ENCODE results near the gene ABLIM2.

DNA sequence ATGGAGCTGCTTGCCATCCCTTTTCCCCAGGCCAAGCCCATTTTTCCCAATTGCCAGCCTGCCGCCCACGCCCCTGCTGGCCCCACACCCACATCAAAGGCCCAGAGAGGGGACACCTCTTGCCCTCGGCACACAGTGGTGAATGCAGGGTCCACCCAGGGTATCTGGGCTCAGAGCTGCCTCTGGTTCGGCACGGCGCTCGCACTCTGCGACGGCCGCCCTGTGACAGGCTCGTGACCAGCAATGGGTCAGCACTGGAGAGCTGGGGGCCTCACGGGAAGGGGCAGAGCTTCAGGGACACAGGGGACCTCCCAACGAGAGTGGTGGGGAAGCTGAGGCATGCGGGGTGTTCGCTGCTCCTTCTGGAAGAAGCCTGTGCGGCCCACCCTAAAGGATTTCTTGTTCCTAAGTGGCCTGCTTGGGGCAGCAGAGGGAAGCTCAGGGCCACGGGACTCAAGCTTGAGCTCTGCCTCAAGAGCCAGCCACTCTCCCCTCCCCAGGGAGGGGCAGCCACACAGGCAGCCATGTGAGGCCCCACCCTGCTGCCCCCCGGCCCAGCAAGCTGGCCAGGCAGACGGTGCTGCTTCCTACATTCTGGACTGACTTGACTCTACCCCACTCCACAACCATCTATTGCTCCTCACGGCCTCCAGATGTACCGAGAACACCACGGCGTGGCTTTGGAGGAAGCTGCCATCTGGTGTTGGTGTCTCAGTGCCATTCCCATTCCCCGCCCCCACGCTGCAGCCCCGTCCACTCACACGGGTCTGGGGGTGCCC lies 73.7 kb downstream of the ABLIM2 start:
- TF ChIP-seq, protein P1, sequence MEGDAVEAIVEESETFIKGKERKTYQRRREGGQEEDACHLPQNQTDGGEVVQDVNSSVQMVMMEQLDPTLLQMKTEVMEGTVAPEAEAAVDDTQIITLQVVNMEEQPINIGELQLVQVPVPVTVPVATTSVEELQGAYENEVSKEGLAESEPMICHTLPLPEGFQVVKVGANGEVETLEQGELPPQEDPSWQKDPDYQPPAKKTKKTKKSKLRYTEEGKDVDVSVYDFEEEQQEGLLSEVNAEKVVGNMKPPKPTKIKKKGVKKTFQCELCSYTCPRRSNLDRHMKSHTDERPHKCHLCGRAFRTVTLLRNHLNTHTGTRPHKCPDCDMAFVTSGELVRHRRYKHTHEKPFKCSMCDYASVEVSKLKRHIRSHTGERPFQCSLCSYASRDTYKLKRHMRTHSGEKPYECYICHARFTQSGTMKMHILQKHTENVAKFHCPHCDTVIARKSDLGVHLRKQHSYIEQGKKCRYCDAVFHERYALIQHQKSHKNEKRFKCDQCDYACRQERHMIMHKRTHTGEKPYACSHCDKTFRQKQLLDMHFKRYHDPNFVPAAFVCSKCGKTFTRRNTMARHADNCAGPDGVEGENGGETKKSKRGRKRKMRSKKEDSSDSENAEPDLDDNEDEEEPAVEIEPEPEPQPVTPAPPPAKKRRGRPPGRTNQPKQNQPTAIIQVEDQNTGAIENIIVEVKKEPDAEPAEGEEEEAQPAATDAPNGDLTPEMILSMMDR (IDR thresholded peaks at IDR 0.05): no peak
- no peak for TF ChIP-seq POLR2A (IDR thresholded peaks at IDR 0.05; ENCODE audit: low read depth)
- no peak for TF ChIP-seq POLR2AphosphoS5 (IDR thresholded peaks at IDR 0.05)
